ENCODE results near the gene ABCA13.

Gene ABCA13

DNA sequence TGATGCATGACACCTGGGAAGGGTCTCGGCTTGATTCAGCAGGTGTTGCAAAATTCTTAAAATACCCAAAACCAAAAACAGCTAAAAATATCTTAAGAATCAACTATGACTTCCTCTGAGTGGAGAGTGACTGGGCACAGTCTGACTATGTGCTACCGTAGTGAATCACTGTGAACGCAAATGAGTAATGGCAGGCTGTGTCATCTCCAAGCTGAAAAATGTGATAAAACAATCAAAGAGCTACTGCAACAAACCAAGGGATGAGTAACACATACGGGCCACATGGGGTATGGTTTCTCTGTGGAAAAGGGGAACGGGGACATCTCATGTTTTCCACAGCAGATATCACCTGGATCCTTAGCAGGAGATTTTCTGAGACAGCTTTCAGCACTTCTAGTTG lies 127.5 kb downstream of the ABCA13 start:
- peak; percentile 73 for DNase-seq (ENCODE audit: low read depth)

DNA sequence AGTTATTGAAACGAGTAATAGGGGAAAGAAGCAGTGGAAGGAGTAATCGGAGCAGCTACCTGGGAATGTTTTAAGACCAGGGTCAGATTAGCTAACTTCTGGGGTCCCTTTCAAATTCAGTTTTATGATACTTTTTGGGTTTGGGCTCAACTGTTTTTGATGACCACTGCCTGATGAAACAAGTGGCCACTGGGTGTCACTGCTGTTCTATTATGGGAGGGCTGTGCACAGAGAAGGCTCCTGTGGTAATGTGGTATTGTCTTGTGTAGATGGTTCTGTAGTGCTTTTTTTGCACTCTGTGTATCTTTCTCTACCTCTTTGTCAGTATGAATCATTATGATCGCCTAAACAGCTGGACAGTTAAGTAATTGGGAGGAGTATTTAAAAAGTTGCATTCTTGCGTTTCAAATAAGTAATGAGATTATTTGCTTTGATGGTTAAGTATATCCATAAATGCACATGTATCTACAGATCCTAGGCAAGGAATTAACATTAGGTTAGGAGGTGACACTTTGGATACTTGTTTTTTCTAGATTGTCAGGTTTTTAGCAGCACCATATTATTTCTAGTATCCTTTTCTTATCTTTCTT lies 128.4 kb downstream of the ABCA13 start:
- peak; percentile 67 for DNase-seq (ENCODE audit: low read depth)

DNA sequence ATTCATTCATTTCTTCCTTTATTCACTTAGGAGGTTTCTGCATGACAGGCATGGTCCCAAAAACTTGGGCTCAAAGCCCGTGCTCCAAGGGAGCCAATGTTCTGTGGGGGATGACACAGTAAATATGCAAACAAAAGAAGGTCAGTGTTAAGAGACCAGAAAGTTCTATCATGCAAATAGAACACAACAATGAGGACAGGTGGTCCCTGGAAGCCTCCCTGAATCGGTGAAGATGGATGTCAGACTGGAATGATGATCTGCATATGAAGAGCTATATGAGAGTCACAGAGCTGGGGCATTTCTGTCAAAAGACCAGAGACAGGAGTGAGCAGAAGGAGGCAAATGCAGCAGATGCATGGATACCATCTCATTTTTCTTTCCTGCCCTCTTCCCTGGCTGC lies 129.0 kb downstream of the ABCA13 start:
- DNase-seq (ENCODE audit: low read depth): no peak

DNA sequence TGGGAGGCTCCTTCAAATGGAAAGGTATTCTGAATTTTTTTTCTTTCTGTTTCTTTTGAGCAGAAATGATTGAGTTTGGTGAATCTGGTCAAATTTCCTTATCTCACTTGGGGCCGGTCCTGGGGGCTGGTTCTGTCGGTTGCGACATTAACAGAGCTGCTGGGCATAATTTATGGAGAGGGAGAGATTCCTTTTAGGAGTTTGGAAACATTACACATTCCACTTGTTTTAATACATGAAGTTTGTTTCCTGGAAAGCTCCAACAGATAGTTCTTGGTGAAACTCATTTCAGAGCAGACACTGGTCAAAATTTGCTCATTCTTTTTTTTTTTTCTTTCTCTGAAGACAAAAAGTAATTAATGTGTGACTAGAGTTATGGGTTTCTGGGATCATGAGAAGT lies 129.9 kb downstream of the ABCA13 start:
- no peak for DNase-seq (ENCODE audit: low read depth)

DNA sequence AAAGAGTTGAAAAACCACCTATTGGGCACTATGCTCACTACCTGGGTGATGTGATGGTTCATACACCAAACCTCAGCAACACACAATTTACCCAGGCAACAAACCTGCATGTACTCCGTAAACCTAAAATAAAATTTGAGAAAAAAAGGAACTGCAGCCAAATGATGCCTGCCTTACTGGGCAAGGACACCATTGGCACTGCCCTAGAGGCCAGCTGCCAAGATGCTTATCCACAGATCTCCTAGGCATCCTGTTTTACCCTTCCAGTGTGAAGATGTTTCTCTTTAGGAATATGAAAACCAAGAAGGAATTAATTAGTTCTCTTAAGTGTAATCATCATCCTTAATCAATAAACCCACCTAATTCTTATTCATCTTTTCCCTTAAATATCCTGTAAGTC lies 133.4 kb downstream of the ABCA13 start:
- DNase-seq (ENCODE audit: low read depth): no peak

DNA sequence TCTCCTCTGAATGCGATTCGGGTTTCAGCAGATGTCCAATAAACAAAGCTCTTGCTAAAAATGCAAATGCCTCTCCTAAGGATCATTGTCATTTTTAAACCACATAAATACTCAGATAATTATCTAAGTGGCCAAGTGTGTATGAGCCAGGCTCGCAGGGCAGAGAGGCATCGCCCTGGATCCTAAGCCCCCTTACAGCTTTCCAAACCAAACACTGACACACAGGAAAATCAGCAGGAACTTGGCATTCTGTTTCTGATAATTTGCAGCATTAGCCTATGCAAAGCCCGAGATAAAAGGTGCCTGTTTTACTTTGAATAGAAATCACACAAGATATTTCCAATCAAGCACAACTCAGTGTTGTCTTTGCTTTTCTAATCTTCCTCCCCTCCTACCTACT lies 134.4 kb downstream of the ABCA13 start:
- no peak for DNase-seq (ENCODE audit: low read depth)

DNA sequence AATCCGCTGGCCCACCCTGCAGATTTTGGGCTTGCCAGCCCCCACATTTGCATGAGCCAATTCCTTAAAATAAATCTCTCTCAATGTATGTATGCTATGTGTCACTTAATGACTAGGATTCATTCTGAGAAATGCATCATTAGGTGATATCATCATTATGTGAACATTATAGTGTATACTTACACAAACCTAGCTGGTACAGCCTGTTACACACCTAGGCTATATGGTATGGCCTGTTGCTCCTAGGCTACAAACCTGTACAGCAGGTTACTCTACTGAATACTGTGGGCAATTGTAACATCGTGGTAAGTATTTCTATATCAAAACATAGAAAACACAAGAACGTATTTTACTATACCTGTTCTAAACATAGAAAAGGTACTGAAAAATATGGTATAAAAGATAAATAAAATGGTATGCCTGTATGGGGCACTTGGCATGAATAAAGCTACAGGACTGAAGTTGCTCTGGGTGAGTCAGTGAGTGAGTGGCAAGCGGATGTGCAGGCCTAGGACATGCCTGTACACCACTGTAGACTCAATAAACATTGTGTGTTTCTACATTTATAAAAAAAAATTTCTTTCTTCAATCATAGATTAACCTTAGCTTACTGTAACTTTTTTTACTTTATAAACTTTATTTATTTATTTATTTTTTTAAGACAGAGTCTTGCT lies 135.9 kb downstream of the ABCA13 start:
- DNase-seq (ENCODE audit: low read depth): no peak

DNA sequence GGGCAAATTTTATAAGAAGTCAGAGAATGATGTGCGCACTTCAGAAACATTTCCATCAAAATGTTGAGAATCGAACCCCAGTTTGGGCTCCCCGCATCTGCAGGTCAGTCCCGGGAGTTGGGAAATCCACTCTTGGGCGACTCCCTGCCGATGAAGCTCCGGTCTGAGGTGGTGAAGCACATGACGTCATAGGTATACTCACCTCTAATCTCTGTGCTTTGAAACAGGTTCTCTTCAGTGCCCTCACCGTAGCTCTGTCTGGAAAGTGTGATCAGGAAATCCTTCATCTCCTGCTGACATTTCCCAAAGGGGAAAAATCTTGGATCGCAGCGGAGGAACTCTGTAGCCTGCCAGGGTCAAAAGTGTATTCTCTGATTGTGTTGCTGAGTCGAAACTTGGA lies 138.5 kb downstream of the ABCA13 start:
- no peak for DNase-seq (ENCODE audit: low read depth)

DNA sequence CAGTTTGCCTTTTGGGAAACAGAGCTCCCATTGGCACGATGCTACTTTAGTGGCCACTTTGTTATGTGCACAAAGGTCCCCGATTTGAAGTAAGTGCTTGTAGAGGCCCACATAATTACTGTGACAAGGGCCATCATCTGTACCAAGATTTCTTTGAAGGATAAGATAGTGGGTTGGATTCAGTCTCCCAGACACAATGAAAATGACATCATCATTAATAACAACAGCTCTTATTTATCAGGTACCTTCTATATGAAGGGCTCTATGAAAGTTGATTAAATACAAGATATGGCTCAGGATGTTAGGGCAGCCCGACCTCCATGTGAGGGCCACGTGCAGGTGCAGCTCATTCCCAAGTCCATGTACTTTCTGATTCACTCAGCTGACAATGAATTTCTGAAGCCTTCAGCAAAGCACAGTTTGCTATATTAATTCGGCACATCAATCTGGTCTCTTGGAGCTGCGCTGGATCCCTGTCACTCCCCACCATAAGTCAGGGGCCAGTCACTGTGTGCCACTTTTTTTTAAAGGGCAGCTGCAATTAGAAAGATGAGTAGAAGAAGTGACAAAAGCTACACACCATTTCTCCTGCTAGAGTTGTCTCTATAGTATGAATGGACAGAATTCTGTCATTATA lies 140.3 kb downstream of the ABCA13 start:
- DNase-seq (ENCODE audit: low read depth): no peak

DNA sequence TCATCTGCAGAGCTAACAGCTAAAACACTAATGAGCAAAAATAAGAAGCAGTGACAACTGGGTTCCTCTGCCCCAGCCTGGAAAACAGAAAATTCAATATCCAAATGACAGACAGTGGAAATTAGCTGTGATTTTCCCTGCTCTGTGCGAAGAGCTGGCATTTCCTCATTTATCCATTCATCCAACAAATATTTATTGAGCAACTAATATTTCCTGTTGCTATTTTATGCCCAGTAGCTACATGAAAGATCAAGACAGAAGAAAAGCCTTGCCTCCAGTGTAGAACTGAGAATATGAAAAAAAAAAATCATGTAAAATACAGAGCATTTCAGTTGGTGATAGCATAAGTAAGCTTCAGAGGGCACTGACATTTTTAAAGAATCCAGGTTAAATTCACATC lies 140.9 kb downstream of the ABCA13 start:
- peak; percentile 5 for DNase-seq (ENCODE audit: low read depth)

DNA sequence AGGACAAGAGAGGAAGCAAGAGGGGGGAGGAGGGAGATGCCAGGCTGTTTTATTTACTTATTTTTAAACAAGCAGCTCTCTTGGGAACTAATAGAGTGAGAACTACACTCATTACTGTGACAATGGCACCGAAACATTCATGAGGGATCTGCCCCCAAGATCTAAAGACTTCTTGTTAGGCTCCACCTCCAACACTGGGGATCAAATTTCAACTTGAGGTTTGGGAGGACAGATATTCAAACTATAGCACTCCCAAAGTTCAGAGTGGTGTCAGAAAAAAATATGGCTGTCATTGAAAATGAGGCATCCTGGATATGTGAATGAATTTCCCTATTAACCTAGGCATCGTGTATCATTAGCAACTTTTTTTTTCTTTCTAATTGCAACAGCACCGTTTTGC lies 145.5 kb downstream of the ABCA13 start:
- DNase-seq (ENCODE audit: low read depth): no peak

DNA sequence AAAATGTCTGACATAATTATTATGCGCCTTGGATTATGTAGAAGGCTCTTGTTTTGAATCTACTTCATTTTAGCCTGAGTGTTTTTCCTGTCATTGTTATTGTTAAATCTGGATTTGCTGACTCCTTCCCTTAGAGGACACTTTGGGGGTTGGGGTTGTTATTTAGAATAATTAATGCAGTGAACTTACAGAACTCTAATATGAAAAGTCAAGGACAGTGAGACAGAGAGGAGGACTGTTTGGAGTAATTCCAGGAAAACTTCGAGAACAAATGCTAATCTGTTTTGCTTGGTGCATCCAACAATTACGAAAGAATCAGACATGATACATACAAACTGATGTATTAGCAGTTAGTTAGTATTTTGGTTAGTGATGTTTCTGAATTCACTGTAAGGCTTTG lies 146.1 kb downstream of the ABCA13 start:
- DNase-seq (ENCODE audit: low read depth): no peak

DNA sequence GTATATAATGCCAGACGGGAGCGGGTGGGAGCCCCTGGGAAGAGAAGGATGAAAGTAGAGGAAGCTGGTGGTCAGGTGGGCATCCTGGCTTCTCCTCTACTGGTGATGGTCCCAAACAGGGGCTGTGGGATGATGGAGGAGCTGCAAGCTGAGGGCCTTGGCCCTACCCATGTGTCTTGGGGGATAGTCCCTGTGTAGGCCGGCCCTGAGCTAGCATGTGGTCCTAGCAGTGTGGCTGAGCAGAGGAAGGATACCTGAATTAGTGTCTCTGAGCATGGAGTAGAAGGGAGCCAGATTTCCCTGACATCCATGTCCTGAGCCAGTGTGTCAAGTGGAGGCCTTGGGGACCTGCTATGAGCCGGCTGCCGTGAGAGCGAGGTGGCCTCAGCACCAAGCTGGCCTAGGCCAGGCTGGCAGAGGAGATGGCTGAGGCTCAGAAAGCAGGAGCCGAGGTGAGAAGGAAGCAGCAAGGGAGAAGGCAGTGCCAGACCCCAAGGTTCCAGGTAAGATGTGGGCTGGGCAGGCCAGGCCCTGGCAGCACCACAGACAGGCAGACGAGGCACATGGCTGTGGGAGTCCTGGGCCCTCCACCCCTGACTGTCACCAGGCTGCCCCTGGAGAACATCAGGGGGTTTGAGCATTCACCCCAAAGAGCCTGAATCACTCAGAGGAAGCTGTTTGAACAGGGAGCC lies 150.2 kb downstream of the ABCA13 start:
- no peak for DNase-seq (ENCODE audit: low read depth)

DNA sequence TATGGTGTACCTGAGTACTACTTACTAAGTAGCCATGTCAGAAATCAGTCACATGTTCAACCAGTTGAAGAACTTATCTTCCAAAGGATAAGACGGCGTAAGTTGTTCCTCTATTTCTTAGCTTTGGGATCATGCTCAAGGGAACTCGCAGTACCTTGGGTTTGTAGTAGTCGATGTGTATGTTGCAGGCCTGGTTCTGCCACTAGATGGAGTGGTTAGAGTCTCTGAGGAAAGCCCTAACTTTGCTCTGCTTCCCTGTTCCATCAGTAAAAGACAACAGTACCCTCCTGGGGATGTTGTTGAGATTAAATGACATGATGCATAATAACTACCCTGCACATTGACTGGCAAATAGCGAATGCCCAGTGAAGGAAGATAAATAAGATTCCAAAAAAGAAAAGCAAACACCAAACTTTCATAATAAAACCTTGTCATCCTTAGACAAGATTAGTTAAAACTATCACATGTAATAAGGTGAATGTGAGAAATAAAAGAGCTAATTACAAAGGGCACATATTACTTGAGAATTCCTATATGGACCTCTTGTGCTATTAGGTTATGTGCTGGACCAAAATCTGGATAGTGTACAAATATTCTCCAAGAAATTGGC lies 165.9 kb downstream of the ABCA13 start:
- peak; percentile 26 for DNase-seq (ENCODE audit: low read depth)

DNA sequence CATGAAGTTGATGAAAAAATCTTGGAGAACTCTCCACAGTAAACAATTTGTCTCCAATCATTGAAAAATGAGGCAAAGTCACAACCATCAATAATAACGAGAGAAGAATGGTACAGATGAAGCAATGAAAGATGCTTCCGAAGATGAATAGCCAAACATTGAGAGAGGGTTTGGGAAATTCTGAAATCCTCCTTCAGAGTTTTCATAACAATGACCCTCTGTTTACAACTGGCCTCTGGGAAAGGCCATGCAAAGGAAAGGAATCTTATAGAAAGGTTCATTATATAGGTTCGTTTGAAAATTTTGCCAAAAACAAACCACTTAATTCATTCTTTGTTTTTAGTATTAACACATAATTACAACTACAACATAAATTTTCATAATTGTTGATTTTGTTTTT lies 166.5 kb downstream of the ABCA13 start:
- DNase-seq (ENCODE audit: low read depth): no peak

DNA sequence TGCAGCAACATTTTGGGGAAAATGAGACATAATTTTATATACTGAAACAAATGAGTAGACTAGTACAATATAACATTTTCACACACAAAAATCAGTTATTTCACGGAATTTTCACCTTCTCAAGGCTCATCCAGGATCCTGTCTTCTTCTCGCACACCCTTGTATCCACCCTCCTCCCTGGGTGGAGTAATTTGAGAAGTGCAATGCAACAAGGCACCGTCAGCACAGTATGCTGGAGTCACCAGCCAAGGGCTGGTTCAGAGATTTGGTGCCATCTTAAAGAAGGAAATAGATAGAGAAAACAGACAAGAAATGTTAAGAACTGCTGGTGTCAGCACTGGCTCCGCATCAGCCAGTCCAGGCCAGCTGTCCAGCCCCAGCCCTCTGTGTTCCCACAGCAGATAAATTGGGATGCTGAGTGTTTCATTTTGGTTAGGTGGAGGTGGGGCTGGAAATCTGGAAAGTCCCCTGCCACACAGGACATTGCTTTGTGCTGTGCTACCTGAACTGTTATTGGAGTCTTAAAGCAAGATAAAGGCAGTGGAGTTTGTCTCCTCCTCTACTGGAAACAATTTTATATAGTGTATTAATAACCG lies 176.1 kb downstream of the ABCA13 start:
- DNase-seq (ENCODE audit: low read depth): no peak

DNA sequence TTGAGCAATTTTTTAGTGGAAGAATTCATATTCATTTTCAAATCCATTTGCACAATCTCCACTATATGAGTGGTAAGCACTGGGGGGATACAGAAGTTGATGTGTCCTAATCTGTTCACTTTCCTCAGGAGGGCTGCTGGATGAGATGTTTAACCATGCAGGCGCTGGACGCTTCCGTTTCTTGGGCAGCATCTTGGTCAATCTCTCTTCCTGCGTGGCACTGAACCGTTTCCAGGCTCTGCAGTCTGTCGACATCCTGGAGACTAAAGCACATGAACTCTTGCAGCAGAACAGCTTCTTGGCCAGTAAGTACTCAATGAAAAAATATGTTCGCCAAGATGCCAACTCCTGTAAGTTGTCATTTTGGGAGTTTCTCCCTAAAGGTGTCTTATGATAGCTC lies 179.3 kb downstream of the ABCA13 start:
- DNase-seq (ENCODE audit: low read depth): no peak

DNA sequence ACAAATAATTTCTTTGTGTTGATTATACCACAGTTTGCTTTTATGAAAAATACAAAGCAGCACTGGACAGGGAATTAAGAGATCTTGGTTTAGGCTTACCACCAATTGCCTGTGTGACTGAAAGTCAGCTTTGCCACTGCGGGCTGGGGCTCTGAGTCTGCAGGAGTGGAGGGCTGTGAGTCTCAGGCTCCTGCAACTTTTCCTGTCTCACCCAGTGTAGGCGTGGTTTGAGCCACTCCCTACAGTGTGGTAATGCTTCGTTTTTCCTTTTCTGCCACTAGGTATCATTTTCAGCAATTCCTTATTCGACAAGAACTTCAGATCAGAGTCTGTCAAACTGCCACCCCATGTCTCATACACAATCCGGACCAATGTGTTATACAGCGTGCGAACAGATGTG lies 180.6 kb downstream of the ABCA13 start:
- no peak for DNase-seq (ENCODE audit: low read depth)

DNA sequence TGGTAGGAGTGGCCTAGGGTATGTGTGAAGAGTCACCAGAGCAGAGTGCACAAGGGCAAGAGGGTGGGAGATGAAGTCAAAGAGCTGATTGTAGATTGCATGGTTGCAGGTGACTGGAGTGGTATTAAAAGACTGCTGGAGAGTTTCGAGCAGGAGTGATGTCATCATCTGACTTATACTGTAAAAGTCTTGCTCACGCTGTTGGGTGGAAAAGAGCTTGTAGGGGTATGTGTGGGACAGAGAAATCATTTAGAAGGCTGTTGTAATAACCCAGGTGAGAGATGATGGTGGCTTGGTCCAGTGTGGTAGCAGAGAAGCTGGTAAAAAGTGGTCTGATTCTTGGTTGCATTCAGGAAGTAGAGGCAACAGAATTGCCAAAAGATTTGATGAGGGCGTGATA lies 184.1 kb downstream of the ABCA13 start:
- no peak for DNase-seq (ENCODE audit: low read depth)

DNA sequence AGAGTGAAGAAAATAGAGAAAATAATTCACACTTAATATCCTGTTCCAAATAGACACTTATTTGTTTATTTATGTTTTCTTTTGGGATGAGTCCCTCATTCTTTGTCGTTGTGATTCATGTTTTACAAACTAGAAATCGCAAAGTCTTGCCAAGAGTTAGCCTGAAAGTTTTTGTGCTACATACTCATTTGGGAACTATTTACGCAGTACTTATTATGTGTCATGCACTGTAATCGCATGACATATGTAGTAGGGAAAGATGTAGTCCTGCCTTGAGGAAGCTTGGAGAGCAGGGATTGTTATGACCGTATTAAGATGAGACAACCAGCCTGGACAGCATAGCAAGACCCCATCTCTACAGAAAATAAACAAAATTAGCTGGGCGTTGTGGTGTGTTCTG lies 189.3 kb downstream of the ABCA13 start:
- DNase-seq (ENCODE audit: low read depth): no peak

DNA sequence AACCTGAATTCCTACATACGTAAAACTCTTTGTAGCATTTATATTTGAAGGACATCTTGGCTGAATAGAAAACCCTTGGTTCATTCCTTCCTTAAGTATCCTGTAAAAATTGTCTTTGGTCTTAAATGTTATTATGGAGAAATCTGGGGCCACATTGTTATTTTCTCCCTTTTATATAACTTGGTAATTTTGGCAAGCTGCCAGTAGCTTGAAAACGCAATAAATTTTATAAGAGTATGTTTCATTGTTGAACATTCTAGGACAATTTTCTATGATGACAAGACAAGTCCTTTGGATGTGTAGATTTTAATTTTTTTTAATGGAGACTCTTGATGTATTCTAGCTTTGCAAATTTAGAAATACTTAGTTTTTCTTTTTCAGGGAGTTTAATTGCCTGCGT lies 191.9 kb downstream of the ABCA13 start:
- DNase-seq (ENCODE audit: low read depth): no peak

DNA sequence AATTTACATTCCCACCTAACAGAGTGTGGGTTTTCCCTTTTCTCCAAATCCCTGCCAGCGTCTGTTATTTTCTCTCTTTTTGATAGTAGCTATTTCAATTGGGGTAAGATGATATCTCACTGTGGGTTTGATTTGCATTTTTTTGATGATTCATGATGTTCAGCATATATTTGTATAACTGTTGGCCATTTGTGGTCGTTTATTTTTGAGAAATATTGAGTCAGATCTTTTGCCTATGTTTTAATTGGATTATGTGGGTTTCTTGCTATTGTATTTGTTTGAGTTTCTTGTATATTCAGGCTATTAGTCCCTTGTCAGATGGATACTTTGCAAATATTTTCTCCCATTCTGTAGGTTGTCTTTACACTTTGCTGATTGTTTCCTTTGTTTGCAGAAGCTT lies 193.8 kb downstream of the ABCA13 start:
- DNase-seq (ENCODE audit: low read depth): no peak

Data from iris pigment epithelial cell (primary cell).